Measurements from ENCODE around the gene CSRNP3. TPM values are rescaled to one million over a fixed set of nuclear protein-coding genes. Genes with fewer than 3 reads are reported as not detected.

CSRNP3 gene
- total RNA-seq, 1 donor from 2014 or later = 4.0 TPM

DNA sequence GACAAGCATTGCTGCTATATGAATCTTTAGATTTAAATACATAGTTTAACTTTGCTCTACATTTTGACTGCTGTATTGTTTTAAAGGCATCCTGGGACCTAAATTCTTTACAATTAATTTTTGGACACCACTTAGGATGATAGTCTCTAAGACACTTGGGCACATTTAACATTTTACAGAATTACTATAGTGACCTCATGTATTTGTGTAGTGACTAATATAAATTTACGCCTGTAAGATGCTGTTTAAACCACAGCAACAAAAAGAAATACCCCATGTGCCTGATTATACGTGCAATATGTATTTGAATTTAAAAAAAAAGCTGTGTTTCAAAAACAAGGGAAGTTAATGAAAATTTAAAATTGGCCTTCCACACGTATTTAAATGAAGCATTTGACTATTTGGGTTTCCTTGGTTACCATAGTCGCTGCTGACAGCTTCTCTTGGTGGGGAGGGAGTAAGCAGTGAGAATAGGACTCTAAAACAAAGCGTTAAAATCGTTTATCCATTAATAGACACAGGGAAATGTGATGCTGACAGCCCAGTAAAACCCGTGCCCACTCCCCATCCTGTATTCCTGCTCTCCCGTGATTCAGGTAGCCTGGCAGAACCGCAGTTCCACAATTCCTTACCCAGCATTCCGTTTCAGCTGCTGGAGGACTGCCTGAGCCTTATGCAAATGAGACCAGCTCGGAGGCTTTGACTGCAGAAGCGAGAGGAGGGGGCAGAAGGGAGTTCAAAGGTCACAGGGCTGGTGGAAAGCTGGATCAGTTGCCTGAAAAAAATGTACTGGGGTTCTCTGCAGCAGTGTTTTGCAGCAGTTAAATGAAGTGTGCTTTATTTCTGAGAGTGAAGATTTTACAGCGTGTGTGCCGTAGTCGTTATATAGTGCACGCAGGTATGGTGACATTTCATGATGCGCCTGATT, 104.3 kb downstream of the CSRNP3 start:
- peaks cover 51% of the 10 kb centered on the region for H3K4me1 ChIP-seq
- H3K27ac ChIP-seq (replicated peaks) = peak overlapping the region; percentile 53
- no peaks in the 10 kb centered on the region for H3K36me3 ChIP-seq
- intact Hi-C loops (cut with micrococcal nuclease) = no loop called here
- no peaks in the 10 kb centered on the region for H3K27me3 ChIP-seq (ENCODE audit: low read depth)
- peak overlapping the region; percentile 66 for H3K4me3 ChIP-seq
- H3K9me3 ChIP-seq (replicated peaks) = no peaks in the 10 kb centered on the region
- TF ChIP-seq, protein P1, sequence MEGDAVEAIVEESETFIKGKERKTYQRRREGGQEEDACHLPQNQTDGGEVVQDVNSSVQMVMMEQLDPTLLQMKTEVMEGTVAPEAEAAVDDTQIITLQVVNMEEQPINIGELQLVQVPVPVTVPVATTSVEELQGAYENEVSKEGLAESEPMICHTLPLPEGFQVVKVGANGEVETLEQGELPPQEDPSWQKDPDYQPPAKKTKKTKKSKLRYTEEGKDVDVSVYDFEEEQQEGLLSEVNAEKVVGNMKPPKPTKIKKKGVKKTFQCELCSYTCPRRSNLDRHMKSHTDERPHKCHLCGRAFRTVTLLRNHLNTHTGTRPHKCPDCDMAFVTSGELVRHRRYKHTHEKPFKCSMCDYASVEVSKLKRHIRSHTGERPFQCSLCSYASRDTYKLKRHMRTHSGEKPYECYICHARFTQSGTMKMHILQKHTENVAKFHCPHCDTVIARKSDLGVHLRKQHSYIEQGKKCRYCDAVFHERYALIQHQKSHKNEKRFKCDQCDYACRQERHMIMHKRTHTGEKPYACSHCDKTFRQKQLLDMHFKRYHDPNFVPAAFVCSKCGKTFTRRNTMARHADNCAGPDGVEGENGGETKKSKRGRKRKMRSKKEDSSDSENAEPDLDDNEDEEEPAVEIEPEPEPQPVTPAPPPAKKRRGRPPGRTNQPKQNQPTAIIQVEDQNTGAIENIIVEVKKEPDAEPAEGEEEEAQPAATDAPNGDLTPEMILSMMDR (IDR thresholded peaks at IDR 0.05; ENCODE audit: borderline replicate concordance) = no peak
- peak; percentile 36 for DNase-seq

GRCh38 chr2:165575044-165575615, 105.6 kb downstream of the CSRNP3 start:
- Histone ChIP-seq H3K27me3 (ENCODE audit: low read depth) (no peaks in the 10 kb centered on the region), H3K4me1 (peaks cover 42% of the 10 kb centered on the region), H3K4me3 (peak overlapping the region; percentile 66), H3K36me3 (no peaks in the 10 kb centered on the region), H3K9me3 (replicated peaks) (no peaks in the 10 kb centered on the region), H3K27ac (replicated peaks) (peak overlapping the region; percentile 53)
- TF ChIP-seq, protein P1 (IDR thresholded peaks at IDR 0.05; ENCODE audit: borderline replicate concordance) = no peak
- intact Hi-C loops (cut with micrococcal nuclease) = no loop called here
- DNase-seq = no peak

DNA sequence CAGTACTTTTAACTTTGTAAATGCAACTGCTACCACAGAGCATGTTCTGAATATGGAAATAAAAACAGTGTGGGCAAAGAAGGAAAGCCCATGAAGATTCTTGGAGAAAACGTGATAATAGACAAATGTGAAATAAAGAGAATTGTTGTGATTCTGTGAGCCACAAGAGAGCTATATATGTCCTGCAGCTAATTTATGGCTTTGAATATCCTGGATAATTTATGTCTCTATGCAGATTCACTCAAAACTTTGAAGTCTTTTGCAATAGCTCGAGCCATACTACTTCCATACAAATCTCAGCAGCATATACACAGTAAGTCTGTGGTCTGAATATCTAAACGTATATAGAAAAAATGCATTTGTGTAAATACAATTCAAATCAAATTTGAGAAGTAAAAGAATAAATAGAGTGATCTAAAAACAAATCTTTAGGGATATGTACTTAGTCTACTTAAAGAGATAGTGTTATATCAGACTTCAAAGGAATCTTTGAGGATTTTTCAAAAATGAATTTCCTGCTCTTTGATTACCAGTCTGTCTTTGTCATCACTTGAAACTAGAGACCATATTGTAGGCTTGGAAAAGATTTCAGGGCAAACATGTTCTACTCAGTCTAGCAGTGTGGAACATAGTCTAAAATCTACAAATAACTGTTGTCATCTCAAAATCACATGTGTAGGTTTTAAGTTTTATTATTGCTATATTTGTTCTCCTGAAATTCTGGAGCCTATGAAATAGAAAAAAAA, 107.1 kb downstream of the CSRNP3 start:
- Histone ChIP-seq H3K9me3 (replicated peaks) (no peaks in the 10 kb centered on the region), H3K4me1 (peaks cover 39% of the 10 kb centered on the region), H3K27ac (replicated peaks) (no peak overlapping the region), H3K36me3 (no peaks in the 10 kb centered on the region), H3K4me3 (no peak overlapping the region), H3K27me3 (ENCODE audit: low read depth) (no peaks in the 10 kb centered on the region)
- DNase-seq = no peak
- TF ChIP-seq, protein P1 (IDR thresholded peaks at IDR 0.05; ENCODE audit: borderline replicate concordance) = no peak
- intact Hi-C loops (cut with micrococcal nuclease) = no loop called here

DNA sequence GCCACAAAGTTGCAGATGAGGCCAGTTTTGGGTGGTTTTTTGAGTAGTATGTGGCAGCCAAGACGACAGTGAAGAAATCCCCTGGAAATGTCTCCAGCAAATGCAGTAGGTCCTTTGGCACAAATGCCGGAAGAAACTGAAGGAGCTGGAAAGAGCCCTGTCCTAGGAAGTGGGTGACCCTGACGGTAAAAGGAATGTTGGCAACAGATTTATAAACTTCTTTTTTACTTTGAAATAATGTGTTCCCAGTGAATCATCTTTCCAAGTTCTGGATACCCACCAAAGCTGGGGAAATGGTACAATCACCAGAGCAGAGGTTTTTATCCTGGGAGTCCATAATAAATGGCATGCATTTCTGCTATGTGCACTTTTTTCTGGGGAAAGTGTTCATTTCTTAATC, 112.9 kb downstream of the CSRNP3 start:
- H3K27me3 ChIP-seq (ENCODE audit: low read depth) = no peaks in the 10 kb centered on the region
- no peaks in the 10 kb centered on the region for H3K9me3 ChIP-seq (replicated peaks)
- TF ChIP-seq, protein P1 (IDR thresholded peaks at IDR 0.05; ENCODE audit: borderline replicate concordance) = no peak
- no peak overlapping the region for H3K4me3 ChIP-seq
- peaks cover 10% of the 10 kb centered on the region for H3K4me1 ChIP-seq
- intact Hi-C loops (cut with micrococcal nuclease) = no loop called here
- no peaks in the 10 kb centered on the region for H3K36me3 ChIP-seq
- H3K27ac ChIP-seq (replicated peaks) = no peak overlapping the region
- DNase-seq = no peak

- intact Hi-C loops (cut with micrococcal nuclease) = no loop called here
- Histone ChIP-seq H3K36me3 (no peaks in the 10 kb centered on the region), H3K9me3 (replicated peaks) (no peaks in the 10 kb centered on the region), H3K4me3 (no peak overlapping the region), H3K27me3 (ENCODE audit: low read depth) (no peaks in the 10 kb centered on the region), H3K27ac (replicated peaks) (no peak overlapping the region), H3K4me1 (peaks cover 10% of the 10 kb centered on the region)
- TF ChIP-seq, protein P1 (IDR thresholded peaks at IDR 0.05; ENCODE audit: borderline replicate concordance) = no peak
- DNase-seq = no peak
Measured at GRCh38 chr2:165582863-165583506, 113.5 kb downstream of the CSRNP3 start.
